Esophagus muscularis mucosa (tissue), 4 donors: Measurements from ENCODE around the gene KCNQ1. TPM values are rescaled to one million over a fixed set of nuclear protein-coding genes. Genes with fewer than 3 reads are reported as not detected.

Experiments used
- DNase-seq: peaks from one replicate; pipeline ENCODE4 v3.0.0-alpha.2; 2017; ENCODE audit errors: extremely low spot score
- H3K27ac ChIP-seq, 4 donors: fragments of 200-600 bp; sonication (generic); replicated peaks in 1 of 4; 1 replicate in 3 of 4; 2 replicates in 1 of 4; pipeline ENCODE4 v1.5.1; 2016 to 2019; ENCODE audit warnings: mild to moderate bottlenecking in 1 of 4
- H3K27me3 ChIP-seq, 4 donors: fragments of 200-600 bp; sonication (generic); one replicate each; pipeline versions ENCODE4 v1.5.1 to v1.6.0; 2016 to 2019
- H3K36me3 ChIP-seq, 4 donors: fragments of 200-600 bp; sonication (generic); one replicate each; pipeline ENCODE4 v1.5.1; 2016 to 2019
- H3K4me1 ChIP-seq, 4 donors: fragments of 200-600 bp; sonication (generic); one replicate each; pipeline ENCODE4 v1.5.1; 2016 to 2019
- H3K4me3 ChIP-seq, 4 donors: fragments of 200-600 bp; sonication (generic); 1 replicate in 2 of 4; 2 replicates in 2 of 4; pipeline ENCODE4 v1.5.1; 2016 to 2019; ENCODE audit warnings: mild to moderate bottlenecking in 4 of 4, moderate library complexity in 1 of 4
- H3K9me3 ChIP-seq, 4 donors: fragments of 200-600 bp; sonication (generic); 1 replicate in 3 of 4; 2 replicates in 1 of 4; pipeline ENCODE4 v1.5.1; 2016 to 2019
- EP300 ChIP-seq: sonication (generic); formaldehyde crosslinking; IDR thresholded peaks from one replicate; pipeline ENCODE4 v1.6.1; 2017; ENCODE audit warnings: antibody characterized with exemption
- POLR2A ChIP-seq: fragments of 450-650 bp; IDR thresholded peaks from one replicate; pipeline ENCODE4 v1.6.1; 2017; ENCODE audit warnings: antibody characterized with exemption, moderate library complexity, mild to moderate bottlenecking, low read depth
- POLR2AphosphoS5 ChIP-seq, 2 donors: sonication (generic); formaldehyde crosslinking; IDR thresholded peaks; one replicate each; pipeline ENCODE4 v1.6.1; 2017; ENCODE audit warnings: antibody characterized with exemption in 2 of 2
- WGBS: methylation state at CpG from one replicate; pipeline ENCODE4 v1.1.5; 2018; 5-methylcytosine and 5-hydroxymethylcytosine counted together
- intact Hi-C: fragments of 100-400 bp; cut with DNase I; formaldehyde crosslinking; loops from one replicate; pipeline ENCODE4 v1.15.1; 2023
- total RNA-seq, 4 donors: library from RNA; depleted of rRNA; stranded (reverse); fragments of >200 nt; gene quantifications; one replicate each; pipeline versions ENCODE4 v1.1.0 to v1.2.1, GENCODE V29; 2016
- TF ChIP-seq, protein P1 (sequence below), 3 experiments: fragments of 200-600 bp in 2 of 3; fragments of 450-650 bp in 1 of 3; sonication (generic) in 2 of 3; IDR thresholded peaks; one replicate each; pipeline ENCODE4 v1.5.1; 2017 to 2019; ENCODE audit warnings: antibody characterized with exemption in 3 of 3, mild to moderate bottlenecking in 2 of 3, moderate library complexity in 1 of 3

Gene KCNQ1
- total RNA-seq, 4 donors from 2014 or later: 2.1 to 5.9 (median 4.3) TPM

- Histone ChIP-seq H3K4me3 (no peak overlapping the region), H3K27me3 (no peaks in the 10 kb centered on the region), H3K9me3 (peaks cover 0 to 14% (median 6%) of the 10 kb centered on the region in 4 donors), H3K36me3 (no peaks in the 10 kb centered on the region), H3K27ac (no peak overlapping the region), H3K4me1 (peaks cover 23 to 39% (median 33%) of the 10 kb centered on the region in 4 donors)
- TF ChIP-seq, protein P1, sequence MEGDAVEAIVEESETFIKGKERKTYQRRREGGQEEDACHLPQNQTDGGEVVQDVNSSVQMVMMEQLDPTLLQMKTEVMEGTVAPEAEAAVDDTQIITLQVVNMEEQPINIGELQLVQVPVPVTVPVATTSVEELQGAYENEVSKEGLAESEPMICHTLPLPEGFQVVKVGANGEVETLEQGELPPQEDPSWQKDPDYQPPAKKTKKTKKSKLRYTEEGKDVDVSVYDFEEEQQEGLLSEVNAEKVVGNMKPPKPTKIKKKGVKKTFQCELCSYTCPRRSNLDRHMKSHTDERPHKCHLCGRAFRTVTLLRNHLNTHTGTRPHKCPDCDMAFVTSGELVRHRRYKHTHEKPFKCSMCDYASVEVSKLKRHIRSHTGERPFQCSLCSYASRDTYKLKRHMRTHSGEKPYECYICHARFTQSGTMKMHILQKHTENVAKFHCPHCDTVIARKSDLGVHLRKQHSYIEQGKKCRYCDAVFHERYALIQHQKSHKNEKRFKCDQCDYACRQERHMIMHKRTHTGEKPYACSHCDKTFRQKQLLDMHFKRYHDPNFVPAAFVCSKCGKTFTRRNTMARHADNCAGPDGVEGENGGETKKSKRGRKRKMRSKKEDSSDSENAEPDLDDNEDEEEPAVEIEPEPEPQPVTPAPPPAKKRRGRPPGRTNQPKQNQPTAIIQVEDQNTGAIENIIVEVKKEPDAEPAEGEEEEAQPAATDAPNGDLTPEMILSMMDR (IDR thresholded peaks at IDR 0.05): no peak
- TF ChIP-seq POLR2AphosphoS5 (IDR thresholded peaks at IDR 0.05) (no peak), EP300 (no peak), POLR2A (no peak)
- DNase-seq: no peak
- intact Hi-C loops: no loop called here
- WGBS: 92% methylated on average over 1 of the region's 1 CpG
Measured at GRCh38 chr11:2813968-2814367, 369.2 kb downstream of the KCNQ1 start.

GRCh38 chr11:2814751-2815150 lies 369.9 kb downstream of the KCNQ1 start:
- H3K4me1 ChIP-seq: peaks cover 23 to 39% (median 33%) of the 10 kb centered on the region in 4 donors
- no peak overlapping the region for H3K27ac ChIP-seq
- H3K36me3 ChIP-seq: no peaks in the 10 kb centered on the region
- no peak for TF ChIP-seq POLR2AphosphoS5 (IDR thresholded peaks at IDR 0.05)
- WGBS: 88% methylated on average over 5 of the region's 5 CpGs
- no peak overlapping the region for H3K4me3 ChIP-seq
- no peak for DNase-seq
- intact Hi-C loops: no loop called here
- H3K9me3 ChIP-seq: peaks cover 0 to 22% (median 10%) of the 10 kb centered on the region in 4 donors
- H3K27me3 ChIP-seq: no peaks in the 10 kb centered on the region

- Histone ChIP-seq H3K4me3 (no peak overlapping the region), H3K9me3 (peaks cover 0 to 23% (median 10%) of the 10 kb centered on the region in 4 donors), H3K36me3 (no peaks in the 10 kb centered on the region), H3K27ac (no peak overlapping the region), H3K27me3 (no peaks in the 10 kb centered on the region), H3K4me1 (peaks cover 23 to 35% (median 29%) of the 10 kb centered on the region in 4 donors)
- intact Hi-C loops: no loop called here
- no peak for TF ChIP-seq EP300
- TF ChIP-seq POLR2AphosphoS5 (IDR thresholded peaks at IDR 0.05): no peak
- TF ChIP-seq, protein P1 (IDR thresholded peaks at IDR 0.05): no peak
- no peak for TF ChIP-seq POLR2A
- DNase-seq: no peak
- WGBS: 92% methylated on average over 12 of the region's 16 CpGs
Measured at GRCh38 chr11:2815762-2816496, 371.1 kb downstream of the KCNQ1 start.

- H3K27me3 ChIP-seq: no peaks in the 10 kb centered on the region
- H3K4me1 ChIP-seq: peaks cover 19 to 29% (median 24%) of the 10 kb centered on the region in 4 donors
- no peak overlapping the region for H3K27ac ChIP-seq
- no peak for DNase-seq
- H3K36me3 ChIP-seq: no peaks in the 10 kb centered on the region
- H3K9me3 ChIP-seq: peaks cover 0 to 23% (median 10%) of the 10 kb centered on the region in 4 donors
- TF ChIP-seq, protein P1 (IDR thresholded peaks at IDR 0.05): no peak
- TF ChIP-seq EP300 (no peak), POLR2AphosphoS5 (IDR thresholded peaks at IDR 0.05) (no peak), POLR2A (no peak)
- 93% methylated on average over 2 of the region's 2 CpGs for WGBS
- intact Hi-C loops: no loop called here
- H3K4me3 ChIP-seq: no peak overlapping the region
Measured at GRCh38 chr11:2816523-2816922, 371.7 kb downstream of the KCNQ1 start.

DNA sequence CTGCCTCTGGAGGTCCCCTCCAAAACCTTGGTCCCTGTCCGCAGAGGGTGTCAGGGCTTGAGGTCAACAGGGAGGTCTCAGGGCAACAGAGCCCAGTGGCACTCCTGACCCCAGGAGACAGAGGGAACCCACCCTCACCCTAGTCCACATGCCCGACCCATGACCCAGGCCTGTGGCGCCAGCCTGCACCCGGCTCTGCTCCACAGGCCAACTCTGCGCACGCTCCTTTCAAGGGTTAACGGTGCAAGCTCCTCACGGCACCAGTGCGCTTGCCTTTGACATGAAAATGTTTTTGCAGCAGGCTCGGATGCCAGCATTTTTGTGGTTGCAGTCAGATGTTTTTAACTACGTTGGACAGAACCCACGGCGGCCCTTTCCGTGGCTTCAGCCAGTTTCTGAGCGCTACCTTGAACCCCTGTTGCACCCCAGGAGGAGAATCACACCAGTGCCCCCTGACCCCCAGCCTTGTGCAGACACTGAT lies 372.2 kb downstream of the KCNQ1 start:
- Histone ChIP-seq H3K27ac (no peak overlapping the region), H3K4me3 (no peak overlapping the region), H3K4me1 (peaks cover 15 to 24% (median 19%) of the 10 kb centered on the region in 4 donors), H3K36me3 (no peaks in the 10 kb centered on the region), H3K9me3 (peaks cover 0 to 23% (median 10%) of the 10 kb centered on the region in 4 donors), H3K27me3 (no peaks in the 10 kb centered on the region)
- TF ChIP-seq EP300: no peak
- no peak for TF ChIP-seq POLR2A
- no peak for DNase-seq
- WGBS: 53% methylated on average over 9 of the region's 15 CpGs
- intact Hi-C loops: no loop called here
